Activated CD8-positive, alpha-beta T cell treated with anti-CD3 and anti-CD28 coated beads, Interleukin-2, amount 10 ng/mL, durations not matched to agents 7 days and 5 days (primary cell): Measurements from ENCODE around the gene PTGER1. TPM values are rescaled to one million over a fixed set of nuclear protein-coding genes. Genes with fewer than 3 reads are reported as not detected.
A peak's percentile ranks its signal among the peaks of the same experiment; 100 is the strongest.
"Not testable (repeated sequence)": the region's sequence is repeated elsewhere in the genome, so short reads cannot be mapped to it uniquely, and the experiment has no call there.

Experiments
- ATAC-seq: fragments of 150-1000 bp; cut with Tn5 transposase; one replicate; pipeline ENCODE4 v1.10.0; 2021; ENCODE audit warnings: moderate library complexity
- CTCF ChIA-PET: fragments of 350-600 bp; sonication (Branson Sonifier 250); formaldehyde crosslinking; loops from one replicate; lab custom pipeline; 2021; ENCODE audit warnings: antibody characterized with exemption; lab: Charles Lee
- POLR2A ChIA-PET: fragments of 350-600 bp; sonication (Branson Sonifier 250); formaldehyde crosslinking; loops from one replicate; lab custom pipeline; 2021; ENCODE audit warnings: antibody characterized with exemption; lab: Charles Lee
- DNase-seq: peaks from one replicate; pipeline ENCODE4 v3.0.0-alpha.2; 2020
- H3K27ac Mint-ChIP-seq: one replicate; pipeline ENCODE4 v1.8.0; 2021; ENCODE audit warnings: mild to moderate bottlenecking, mixed read lengths
- H3K27me3 Mint-ChIP-seq: one replicate; pipeline ENCODE4 v1.8.0; 2021; ENCODE audit warnings: low read depth, mixed read lengths
- H3K36me3 Mint-ChIP-seq: one replicate; pipeline ENCODE4 v1.8.0; 2021; ENCODE audit warnings: low read depth, mixed read lengths
- H3K4me1 Mint-ChIP-seq: one replicate; pipeline ENCODE4 v1.8.0; 2021; ENCODE audit warnings: low read depth, mixed read lengths
- H3K4me3 Mint-ChIP-seq: one replicate; pipeline ENCODE4 v1.8.0; 2021; ENCODE audit warnings: mild to moderate bottlenecking, mixed read lengths
- H3K9me3 Mint-ChIP-seq: one replicate; pipeline ENCODE4 v1.8.0; 2022; ENCODE audit warnings: mixed read lengths; ENCODE audit not compliant: insufficient read depth
- total RNA-seq, 2 experiments: library from RNA; stranded (reverse); gene quantifications; one replicate each; pipeline ENCODE4 v1.2.3, GENCODE V29; 2021

Gene PTGER1
- total RNA-seq, 2 experiments from 2014 or later: 0.32 to 0.44 TPM

- Mint-ChIP-seq H3K4me3 (no peak overlapping the region), H3K36me3 (peaks cover 17% of the 10 kb centered on the region), H3K4me1 (peaks cover 43% of the 10 kb centered on the region), H3K9me3 (no peaks in the 10 kb centered on the region), H3K27ac (peak overlapping the region; percentile 34), H3K27me3 (peaks cover 16% of the 10 kb centered on the region)
- POLR2A ChIA-PET: interaction anchor here (1.0 to 1.4 kb wide), 4 partner anchors 14 to 92 kb away, joined by 3 read pairs; partner anchors contain the start of genes ADGRE5 and PKN1
- DNase-seq (no peak), ATAC-seq (no peak)
- CTCF ChIA-PET: interaction anchor here (0.6 to 2.6 kb wide), 18 partner anchors 7 to 337 kb away, joined by 3 to 26 read pairs (median 4); partner anchors contain the start of genes ASF1B, DDX39A and DNAJB1
Observed at GRCh38 chr19:14473073-14473977, 1.8 kb downstream of the PTGER1 start.

GRCh38 chr19:14472202-14472938 is 2.8 kb downstream of the PTGER1 start:
- ATAC-seq: peak; percentile 73
- peaks cover 43% of the 10 kb centered on the region for H3K4me1 Mint-ChIP-seq
- H3K4me3 Mint-ChIP-seq: no peak overlapping the region
- peak; percentile 88 for DNase-seq
- H3K27ac Mint-ChIP-seq: no peak overlapping the region
- no peaks in the 10 kb centered on the region for H3K9me3 Mint-ChIP-seq
- H3K36me3 Mint-ChIP-seq: peaks cover 20% of the 10 kb centered on the region
- peaks cover 16% of the 10 kb centered on the region for H3K27me3 Mint-ChIP-seq
- ChIA-PET POLR2A (interaction anchor here (0.6 to 1.4 kb wide), 5 partner anchors 13 to 91 kb away, joined by 3 read pairs; partner anchors contain the start of genes ADGRE5 and PKN1), CTCF (interaction anchor here (0.6 to 2.6 kb wide), 26 partner anchors 8 to 336 kb away, joined by 3 to 26 read pairs (median 4); partner anchors contain the start of genes ASF1B, DDX39A, DNAJB1 and GIPC1)

- H3K27ac Mint-ChIP-seq: no peak overlapping the region
- H3K4me3 Mint-ChIP-seq: no peak overlapping the region
- POLR2A ChIA-PET: interaction anchor here (0.6 to 1.4 kb wide), 6 partner anchors 12 to 90 kb away, joined by 3 read pairs; partner anchors contain the start of genes ADGRE5 and PKN1
- H3K9me3 Mint-ChIP-seq: no peaks in the 10 kb centered on the region
- H3K36me3 Mint-ChIP-seq: peaks cover 20% of the 10 kb centered on the region
- CTCF ChIA-PET: interaction anchor here (0.6 to 2.6 kb wide), 15 partner anchors 10 to 335 kb away, joined by 3 to 26 read pairs (median 4); partner anchors contain the start of genes ASF1B, DNAJB1 and GIPC1
- ATAC-seq (no peak), DNase-seq (no peak)
- peaks cover 16% of the 10 kb centered on the region for H3K27me3 Mint-ChIP-seq
- H3K4me1 Mint-ChIP-seq: peaks cover 42% of the 10 kb centered on the region
Observed at GRCh38 chr19:14471436-14472187, 3.5 kb downstream of the PTGER1 start.

- no peak for DNase-seq
- peaks cover 28% of the 10 kb centered on the region for H3K4me1 Mint-ChIP-seq
- no peak overlapping the region for H3K27ac Mint-ChIP-seq
- peaks cover 25% of the 10 kb centered on the region for H3K36me3 Mint-ChIP-seq
- H3K9me3 Mint-ChIP-seq: no peaks in the 10 kb centered on the region
- H3K4me3 Mint-ChIP-seq: no peak overlapping the region
- ChIA-PET POLR2A (no interaction called here), CTCF (interaction anchor here (0.8 kb wide), 1 partner anchor 14 kb away, joined by 3 read pairs; no protein-coding TSS in a partner anchor)
- H3K27me3 Mint-ChIP-seq: peaks cover 16% of the 10 kb centered on the region
- no peak for ATAC-seq
Observed at GRCh38 chr19:14470031-14470876, 4.9 kb downstream of the PTGER1 start.

- H3K4me3 Mint-ChIP-seq: no peak overlapping the region
- H3K9me3 Mint-ChIP-seq: no peaks in the 10 kb centered on the region
- no peak for DNase-seq
- POLR2A ChIA-PET: interaction anchor here (1.2 kb wide), 1 partner anchor 48 kb away, joined by 5 read pairs; the partner anchor contains the start of gene DDX39A
- peaks cover 12% of the 10 kb centered on the region for H3K4me1 Mint-ChIP-seq
- H3K36me3 Mint-ChIP-seq: peaks cover 40% of the 10 kb centered on the region
- H3K27ac Mint-ChIP-seq: no peak overlapping the region
- no peak for ATAC-seq
- H3K27me3 Mint-ChIP-seq: peaks cover 3% of the 10 kb centered on the region
- CTCF ChIA-PET: interaction anchor here (0.7 to 2.3 kb wide), 5 partner anchors 13 to 330 kb away, joined by 3 to 12 read pairs (median 4); partner anchors contain the start of gene PKN1
Observed at GRCh38 chr19:14467816-14468215, 7.3 kb downstream of the PTGER1 start.

- no peak for DNase-seq
- Mint-ChIP-seq H3K36me3 (peaks cover 44% of the 10 kb centered on the region), H3K9me3 (no peaks in the 10 kb centered on the region), H3K27ac (no peak overlapping the region), H3K27me3 (no peaks in the 10 kb centered on the region), H3K4me3 (no peak overlapping the region), H3K4me1 (peaks cover 9% of the 10 kb centered on the region)
- ATAC-seq: no peak
- POLR2A ChIA-PET: no interaction called here
- CTCF ChIA-PET: interaction anchor here (1.5 to 2.3 kb wide), 3 partner anchors 13 to 35 kb away, joined by 3 to 12 read pairs (median 11); partner anchors contain the start of gene PKN1
Observed at GRCh38 chr19:14467391-14467790, 7.8 kb downstream of the PTGER1 start.

GRCh38 chr19:14463747-14464146 is 11.4 kb downstream of the PTGER1 start:
- no peak overlapping the region for H3K4me3 Mint-ChIP-seq
- POLR2A ChIA-PET: no interaction called here

GRCh38 chr19:14462401-14462800 is 12.8 kb downstream of the PTGER1 start:
- CTCF ChIA-PET, H3K27ac Mint-ChIP-seq, POLR2A ChIA-PET, H3K27me3 Mint-ChIP-seq, DNase-seq, H3K9me3 Mint-ChIP-seq, H3K4me3 Mint-ChIP-seq, ATAC-seq: not testable (repeated sequence)
- Mint-ChIP-seq H3K36me3 (peaks cover 62% of the 10 kb centered on the region), H3K4me1 (peaks cover 17% of the 10 kb centered on the region)

More at GRCh38 chr19:14463747-14464146, 11.4 kb downstream of the PTGER1 start:
- H3K36me3 Mint-ChIP-seq: peaks cover 57% of the 10 kb centered on the region
- ATAC-seq (no peak), DNase-seq (no peak)
- no peak overlapping the region for H3K27ac Mint-ChIP-seq
- no peaks in the 10 kb centered on the region for H3K27me3 Mint-ChIP-seq
- H3K4me1 Mint-ChIP-seq: peaks cover 11% of the 10 kb centered on the region
- CTCF ChIA-PET: interaction anchor here (2.7 kb wide), 1 partner anchor 16 kb away, joined by 16 read pairs; no protein-coding TSS in a partner anchor
- H3K9me3 Mint-ChIP-seq: no peaks in the 10 kb centered on the region

- Mint-ChIP-seq H3K27ac (peak overlapping the region; percentile 27), H3K9me3 (no peaks in the 10 kb centered on the region), H3K4me1 (peaks cover 17% of the 10 kb centered on the region), H3K27me3 (no peaks in the 10 kb centered on the region), H3K36me3 (peaks cover 65% of the 10 kb centered on the region), H3K4me3 (no peak overlapping the region)
- no peak for ATAC-seq
- ChIA-PET CTCF (interaction anchor here (1.4 kb wide), 1 partner anchor 11 kb away, joined by 3 read pairs; no protein-coding TSS in a partner anchor), POLR2A (no interaction called here)
- no peak for DNase-seq
Observed at GRCh38 chr19:14460935-14461334, 14.2 kb downstream of the PTGER1 start.

GRCh38 chr19:14459703-14460102 is 15.5 kb downstream of the PTGER1 start:
- DNase-seq: peak; percentile 70
- H3K4me1 Mint-ChIP-seq: peaks cover 17% of the 10 kb centered on the region
- ATAC-seq: peak; percentile 95
- ChIA-PET POLR2A (interaction anchor here (0.8 to 1.3 kb wide), 2 partner anchors 13 to 49 kb away, joined by 3 read pairs; no protein-coding TSS in a partner anchor), CTCF (interaction anchor here (1.0 to 1.1 kb wide), 3 partner anchors 12 to 20 kb away, joined by 3 to 4 read pairs (median 4); partner anchors contain the start of gene PTGER1)
- H3K36me3 Mint-ChIP-seq: peaks cover 65% of the 10 kb centered on the region
- H3K4me3 Mint-ChIP-seq: no peak overlapping the region
- no peaks in the 10 kb centered on the region for H3K27me3 Mint-ChIP-seq
- H3K27ac Mint-ChIP-seq: peak overlapping the region; percentile 70
- no peaks in the 10 kb centered on the region for H3K9me3 Mint-ChIP-seq
